GM21526 (cell line): ENCODE data around the gene BCHE.

Experiments
- ATAC-seq: cut with Tn5 transposase; IDR thresholded peaks from one replicate; pipeline ENCODE4 v1.9.1; 2021; ENCODE audit warnings: moderate library complexity; ENCODE audit not compliant: unreplicated experiment, low FRiP score

Gene BCHE

DNA sequence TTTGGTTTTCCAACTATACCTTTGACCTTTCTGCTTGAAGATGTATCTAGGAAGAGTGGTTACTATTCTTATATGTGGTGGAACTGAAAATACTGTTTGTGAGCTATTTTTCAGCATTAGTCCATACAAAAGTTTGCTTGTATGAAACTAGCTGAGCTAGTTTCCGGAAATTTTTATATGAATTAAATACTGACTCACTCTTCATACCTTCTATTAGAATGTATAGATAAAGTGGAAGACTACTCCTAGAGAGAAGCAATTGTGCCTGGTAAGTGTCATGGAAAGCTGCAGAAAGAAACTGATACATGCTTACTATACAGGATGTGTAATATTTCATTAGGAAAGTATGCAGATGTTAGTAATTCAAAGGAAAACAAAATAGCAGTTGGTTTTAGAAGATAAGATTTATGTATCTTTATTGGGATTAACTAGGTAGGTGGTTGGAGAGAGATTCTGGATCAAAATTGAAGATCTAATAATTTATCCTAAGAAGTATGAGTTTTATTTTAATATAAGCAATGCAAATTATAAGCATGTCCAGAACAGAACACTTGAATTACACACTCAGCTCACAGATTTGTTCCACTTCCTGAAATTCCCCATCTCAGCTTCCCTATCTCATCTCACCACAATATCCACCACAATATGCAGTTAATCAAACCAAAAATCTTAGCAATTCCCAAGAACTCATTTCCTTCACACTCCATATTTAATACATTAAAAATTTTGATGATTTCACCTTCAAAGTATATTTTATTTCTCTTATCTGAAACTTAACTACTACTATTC, 82.8 kb downstream of the BCHE start:
- no peak for ATAC-seq

DNA sequence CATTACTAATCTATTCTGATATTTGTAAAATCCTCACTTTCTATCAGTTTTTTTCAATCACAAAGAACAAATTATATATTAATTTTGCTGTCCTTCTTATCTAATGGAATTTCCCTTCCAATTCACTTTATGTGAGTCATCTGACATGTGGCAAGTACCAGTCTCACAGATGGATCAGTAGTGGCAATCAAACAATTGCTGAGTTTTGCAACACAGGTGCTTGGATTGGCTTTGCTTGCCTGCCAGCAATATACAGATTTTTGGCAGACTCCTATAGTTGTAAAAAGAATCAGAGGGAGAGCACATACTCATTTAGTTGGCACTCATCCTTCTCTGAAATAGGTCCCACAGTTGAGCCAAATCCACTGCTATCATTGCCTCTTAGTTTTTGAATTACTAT, 83.7 kb downstream of the BCHE start:
- ATAC-seq, result no peak

DNA sequence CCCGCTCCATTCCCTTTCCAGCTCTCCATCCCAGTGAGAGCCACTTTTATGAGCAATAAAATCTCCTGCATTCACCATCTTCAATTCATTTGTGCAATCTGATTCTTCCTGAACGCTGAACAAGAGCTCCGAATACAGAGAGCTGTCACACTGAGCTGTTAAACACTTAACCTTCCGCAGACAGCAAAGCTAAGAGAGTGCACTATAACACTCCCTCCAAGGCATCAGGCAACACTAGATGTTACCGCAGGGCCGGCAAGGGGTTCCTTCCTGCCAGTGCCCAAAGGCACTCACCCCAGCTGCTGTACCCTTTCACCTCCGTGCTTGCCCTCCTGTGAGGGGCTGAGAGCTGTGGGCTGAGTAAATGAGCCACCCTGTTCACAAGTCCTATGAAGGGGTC, 85.6 kb downstream of the BCHE start:
- no peak for ATAC-seq

DNA sequence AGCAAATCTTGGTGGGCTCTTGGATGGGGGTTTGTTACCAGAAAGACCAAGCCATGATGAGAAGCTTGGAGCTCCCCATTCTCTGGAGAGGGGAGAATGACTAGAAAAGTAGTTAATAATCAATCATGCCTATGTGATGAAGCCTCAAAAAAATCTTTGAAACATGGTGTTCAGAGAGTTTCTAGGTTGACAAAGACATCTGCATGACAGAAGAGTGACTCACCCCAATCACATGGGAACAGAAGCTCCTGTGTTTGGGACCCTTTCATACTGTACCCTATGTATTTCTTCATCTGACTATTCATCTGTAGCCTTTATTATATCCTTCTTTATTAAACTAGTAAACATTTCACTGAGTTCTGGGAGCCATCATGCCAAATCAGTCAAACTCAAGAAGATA, 87.4 kb downstream of the BCHE start:
- ATAC-seq, result no peak

DNA sequence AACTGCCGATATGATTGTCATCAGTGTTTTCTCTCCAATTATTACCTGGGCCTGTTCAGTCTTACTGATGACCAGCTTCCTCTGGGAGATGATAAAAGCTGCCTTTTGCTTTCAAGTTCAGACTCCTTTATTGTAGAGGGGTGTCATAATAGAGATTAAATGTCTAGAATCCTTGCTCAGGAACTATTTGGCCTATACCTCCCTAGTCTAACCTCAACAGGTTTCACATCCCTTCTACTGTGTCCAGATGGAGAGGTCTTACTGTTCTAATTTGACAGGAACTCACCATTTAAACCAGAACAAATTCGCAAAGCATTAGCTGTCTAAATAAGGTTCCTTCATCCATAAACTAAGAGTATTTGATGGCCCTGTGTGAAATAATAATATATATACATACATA, 88.0 kb downstream of the BCHE start:
- no peak for ATAC-seq

DNA sequence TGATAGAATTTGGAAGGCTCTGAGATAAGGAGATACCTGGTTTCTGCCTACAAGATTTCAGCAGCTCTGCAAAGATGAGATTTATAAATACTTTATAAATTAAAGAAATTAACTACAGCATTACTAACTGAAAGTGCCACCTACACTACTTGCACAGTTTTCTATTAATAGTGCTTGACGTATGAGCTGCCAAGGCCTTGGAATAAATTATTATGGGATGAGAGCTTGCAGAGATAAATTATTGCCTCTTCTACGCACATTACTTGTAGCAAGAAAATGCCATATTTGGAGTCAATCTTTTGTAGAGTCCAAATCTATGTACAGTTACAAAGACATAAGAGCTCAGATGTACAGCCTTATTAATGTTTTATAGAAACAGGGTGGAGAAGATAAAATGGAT, 89.1 kb downstream of the BCHE start:
- ATAC-seq, result no peak

DNA sequence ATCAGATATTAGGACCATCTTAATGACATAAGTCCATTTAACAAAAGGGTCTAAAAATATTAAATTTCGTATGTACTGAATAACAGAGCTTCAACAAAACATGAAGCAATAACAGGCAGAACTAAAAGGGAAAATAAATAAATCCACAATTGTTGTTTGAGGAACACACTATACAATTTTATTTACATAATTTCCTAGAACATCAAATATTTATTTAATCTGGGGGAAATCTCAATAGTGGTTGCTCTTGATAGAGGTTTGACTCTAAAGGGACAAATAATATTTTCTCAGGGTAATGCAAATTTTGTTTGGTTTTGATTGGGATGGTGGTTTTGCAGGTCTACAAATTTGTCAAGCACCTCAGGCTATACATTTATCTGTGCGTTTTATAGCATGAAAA, 90.3 kb downstream of the BCHE start:
- ATAC-seq, result no peak

DNA sequence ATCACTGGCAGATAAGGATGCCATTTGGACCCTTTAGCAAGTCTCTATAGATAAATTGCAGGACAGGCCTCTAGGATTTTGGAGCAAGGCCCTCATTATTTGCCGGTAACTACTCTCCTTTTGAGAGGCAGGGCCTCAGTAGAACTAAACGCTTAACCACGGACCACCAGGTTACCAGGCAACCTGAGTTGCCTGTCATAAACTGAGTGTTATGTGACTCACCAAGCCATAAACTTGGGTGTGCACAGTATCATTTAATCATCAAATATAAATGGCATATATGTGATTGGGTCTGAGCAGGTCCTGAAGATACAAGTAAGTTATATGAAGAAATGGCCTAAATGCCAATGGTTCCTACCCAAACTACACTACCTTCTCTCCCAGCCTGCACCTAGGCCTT, 93.2 kb downstream of the BCHE start:
- ATAC-seq, result no peak

DNA sequence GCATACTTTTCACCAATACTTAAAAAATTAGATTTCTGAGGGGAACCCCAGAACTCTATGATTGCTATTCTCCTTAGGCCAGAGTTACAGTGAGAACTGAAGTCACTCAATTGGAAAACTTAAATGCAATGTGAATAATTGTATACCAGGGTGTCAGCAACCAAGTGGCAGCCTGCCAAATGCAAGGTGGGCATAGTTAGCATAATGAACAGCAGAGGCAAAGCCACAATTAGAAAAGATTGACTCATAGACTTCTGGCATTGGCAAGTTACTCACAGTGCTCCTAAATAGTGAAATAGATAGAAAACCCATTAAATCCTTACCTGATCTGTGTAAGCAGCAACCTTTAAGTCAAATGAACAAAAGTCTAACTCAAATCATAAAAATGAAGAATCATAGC, 94.9 kb downstream of the BCHE start:
- no peak for ATAC-seq

DNA sequence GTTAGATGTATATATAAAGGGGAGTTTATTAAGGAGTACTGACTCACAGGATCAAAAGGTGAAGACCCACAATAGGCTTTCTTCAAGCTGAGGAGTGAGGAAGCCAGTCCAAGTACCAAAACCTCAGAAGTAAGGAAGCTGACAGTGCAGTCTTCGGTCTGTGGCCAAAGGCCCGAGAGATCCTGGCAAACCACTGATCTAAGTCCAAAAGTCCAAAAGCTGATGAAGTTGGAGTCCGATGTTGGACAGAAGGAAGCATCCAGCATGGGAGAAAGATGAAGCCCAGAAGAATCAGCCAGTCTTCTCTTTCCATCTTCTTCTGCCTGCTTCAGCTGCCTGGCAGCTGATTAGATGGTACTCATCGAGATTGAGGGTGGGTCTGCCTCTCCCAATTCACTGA, 107.5 kb downstream of the BCHE start:
- no peak for ATAC-seq

DNA sequence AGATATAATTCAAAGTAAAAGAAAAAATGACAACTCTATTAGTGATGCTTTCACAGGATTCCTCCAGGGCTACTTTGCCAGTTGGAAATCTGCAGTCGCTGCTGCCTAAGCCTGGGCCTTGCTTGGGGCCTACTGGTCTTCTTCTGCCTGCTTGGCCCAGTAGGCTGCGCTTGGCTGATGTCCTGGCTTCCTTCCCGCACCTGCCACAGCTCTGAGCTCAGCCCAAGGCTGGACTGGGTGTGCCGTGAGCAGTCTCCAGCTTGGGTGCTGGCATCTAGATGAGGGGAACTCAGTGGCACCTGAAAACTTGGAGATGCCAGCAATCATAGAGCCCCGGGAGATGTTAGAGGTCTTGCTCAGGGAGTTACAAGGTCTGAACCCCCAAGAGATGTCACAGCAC, 108.3 kb downstream of the BCHE start:
- ATAC-seq, result no peak

DNA sequence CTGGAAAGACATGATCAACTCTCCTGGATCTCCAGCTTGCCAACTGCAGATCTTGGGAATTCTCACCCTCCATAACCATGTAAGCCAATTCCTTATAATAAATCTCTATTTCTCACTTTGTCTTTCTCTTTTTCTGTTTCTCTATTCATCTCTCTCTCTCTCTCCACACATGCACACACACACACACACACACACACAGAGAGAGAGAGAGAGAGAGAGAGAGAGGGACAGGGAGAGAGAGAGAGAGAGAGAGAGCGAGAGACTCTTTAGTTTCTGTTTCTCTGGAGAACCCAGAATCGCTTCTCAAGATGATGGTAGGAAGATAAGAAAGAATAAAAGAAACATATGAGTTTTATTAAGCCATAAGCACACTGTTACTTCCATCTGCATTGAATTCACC, 111.9 kb downstream of the BCHE start:
- ATAC-seq, result no peak
